Measurements from ENCODE around the gene KRTAP12-3.
"Not testable (repeated sequence)": the region's sequence is repeated elsewhere in the genome, so short reads cannot be mapped to it uniquely, and the experiment has no call there.

KRTAP12-3 gene

GRCh38 chr21:44644878-44645277 is 12.9 kb upstream of the KRTAP12-3 start:
- no peak overlapping the region for H3K4me3 ChIP-seq (ENCODE audit: low read length)
- H3K4me1 ChIP-seq (ENCODE audit: control insufficient read depth, insufficient read depth, low read length) = no peaks in the 10 kb centered on the region
- no peak overlapping the region for H3K9ac ChIP-seq (ENCODE audit: low read depth, low read length)
- no peaks in the 10 kb centered on the region for H3K36me3 ChIP-seq (ENCODE audit: insufficient read depth, low read length)
- H3K4me2 ChIP-seq (ENCODE audit: low read length) = no peak overlapping the region
- H3K9me3 ChIP-seq (replicated peaks; ENCODE audit: low read length) = peaks cover 4% of the 10 kb centered on the region
- H3K27me3 ChIP-seq (ENCODE audit: control insufficient read depth, insufficient read depth, low read length) = peaks cover 22% of the 10 kb centered on the region

GRCh38 chr21:44646366-44647221 is 11.1 kb upstream of the KRTAP12-3 start, which contains the start of gene KRTAP10-11:
Gene KRTAP10-11 (plus strand): TSS chr21:44646414. CDS start chr21:44646459, 45 bp downstream.
- H3K4me2 ChIP-seq (ENCODE audit: low read length); H3K4me1 ChIP-seq (ENCODE audit: control insufficient read depth, insufficient read depth, low read length); H3K9me3 ChIP-seq (replicated peaks; ENCODE audit: low read length); H3K36me3 ChIP-seq (ENCODE audit: insufficient read depth, low read length); H3K9ac ChIP-seq (ENCODE audit: low read depth, low read length); H3K4me3 ChIP-seq (ENCODE audit: low read length): not testable (repeated sequence)
- H3K27me3 ChIP-seq (ENCODE audit: control insufficient read depth, insufficient read depth, low read length) = peaks cover 20% of the 10 kb centered on the region

- H3K4me1 ChIP-seq (ENCODE audit: control insufficient read depth, insufficient read depth, low read length) = no peaks in the 10 kb centered on the region
- no peak overlapping the region for H3K9ac ChIP-seq (ENCODE audit: low read depth, low read length)
- H3K4me3 ChIP-seq (ENCODE audit: low read length) = no peak overlapping the region
- peaks cover 20% of the 10 kb centered on the region for H3K27me3 ChIP-seq (ENCODE audit: control insufficient read depth, insufficient read depth, low read length)
- no peaks in the 10 kb centered on the region for H3K36me3 ChIP-seq (ENCODE audit: insufficient read depth, low read length)
- no peak overlapping the region for H3K4me2 ChIP-seq (ENCODE audit: low read length)
- H3K9me3 ChIP-seq (replicated peaks; ENCODE audit: low read length) = no peaks in the 10 kb centered on the region
These were observed 10.5 kb upstream of the KRTAP12-3 start for GRCh38 chr21:44647222-44647552.

GRCh38 chr21:44648557-44649311 is 9.0 kb upstream of the KRTAP12-3 start:
- Histone ChIP-seq H3K9me3 (replicated peaks; ENCODE audit: low read length) (no peaks in the 10 kb centered on the region), H3K27me3 (ENCODE audit: control insufficient read depth, insufficient read depth, low read length) (peaks cover 23% of the 10 kb centered on the region), H3K4me2 (ENCODE audit: low read length) (no peak overlapping the region), H3K4me1 (ENCODE audit: control insufficient read depth, insufficient read depth, low read length) (no peaks in the 10 kb centered on the region), H3K9ac (ENCODE audit: low read depth, low read length) (no peak overlapping the region), H3K36me3 (ENCODE audit: insufficient read depth, low read length) (no peaks in the 10 kb centered on the region), H3K4me3 (ENCODE audit: low read length) (no peak overlapping the region)

GRCh38 chr21:44649521-44650100 is 8.1 kb upstream of the KRTAP12-3 start:
- no peaks in the 10 kb centered on the region for H3K36me3 ChIP-seq (ENCODE audit: insufficient read depth, low read length)

GRCh38 chr21:44650265-44650972 is 7.3 kb upstream of the KRTAP12-3 start:
- Histone ChIP-seq H3K9me3 (replicated peaks; ENCODE audit: low read length) (no peaks in the 10 kb centered on the region), H3K27me3 (ENCODE audit: control insufficient read depth, insufficient read depth, low read length) (peaks cover 29% of the 10 kb centered on the region), H3K9ac (ENCODE audit: low read depth, low read length) (no peak overlapping the region), H3K4me2 (ENCODE audit: low read length) (no peak overlapping the region), H3K36me3 (ENCODE audit: insufficient read depth, low read length) (no peaks in the 10 kb centered on the region), H3K4me3 (ENCODE audit: low read length) (no peak overlapping the region), H3K4me1 (ENCODE audit: control insufficient read depth, insufficient read depth, low read length) (no peaks in the 10 kb centered on the region)

More at GRCh38 chr21:44649521-44650100, 8.1 kb upstream of the KRTAP12-3 start:
- H3K9ac ChIP-seq (ENCODE audit: low read depth, low read length) = no peak overlapping the region
- no peaks in the 10 kb centered on the region for H3K9me3 ChIP-seq (replicated peaks; ENCODE audit: low read length)
- H3K4me3 ChIP-seq (ENCODE audit: low read length) = no peak overlapping the region
- no peak overlapping the region for H3K4me2 ChIP-seq (ENCODE audit: low read length)
- H3K4me1 ChIP-seq (ENCODE audit: control insufficient read depth, insufficient read depth, low read length) = no peaks in the 10 kb centered on the region
- H3K27me3 ChIP-seq (ENCODE audit: control insufficient read depth, insufficient read depth, low read length) = peaks cover 29% of the 10 kb centered on the region

- H3K4me2 ChIP-seq (ENCODE audit: low read length) = no peak overlapping the region
- H3K9ac ChIP-seq (ENCODE audit: low read depth, low read length) = no peak overlapping the region
- H3K9me3 ChIP-seq (replicated peaks; ENCODE audit: low read length) = no peaks in the 10 kb centered on the region
- H3K4me1 ChIP-seq (ENCODE audit: control insufficient read depth, insufficient read depth, low read length) = no peaks in the 10 kb centered on the region
- H3K27me3 ChIP-seq (ENCODE audit: control insufficient read depth, insufficient read depth, low read length) = peaks cover 29% of the 10 kb centered on the region
- H3K36me3 ChIP-seq (ENCODE audit: insufficient read depth, low read length) = no peaks in the 10 kb centered on the region
- H3K4me3 ChIP-seq (ENCODE audit: low read length) = no peak overlapping the region
These were observed 6.6 kb upstream of the KRTAP12-3 start for GRCh38 chr21:44650973-44651675.

GRCh38 chr21:44653123-44653522 is 4.6 kb upstream of the KRTAP12-3 start:
- no peaks in the 10 kb centered on the region for H3K4me1 ChIP-seq (ENCODE audit: control insufficient read depth, insufficient read depth, low read length)
- H3K4me3 ChIP-seq (ENCODE audit: low read length) = no peak overlapping the region
- no peak overlapping the region for H3K9ac ChIP-seq (ENCODE audit: low read depth, low read length)
- H3K27me3 ChIP-seq (ENCODE audit: control insufficient read depth, insufficient read depth, low read length) = peaks cover 21% of the 10 kb centered on the region
- H3K9me3 ChIP-seq (replicated peaks; ENCODE audit: low read length) = no peaks in the 10 kb centered on the region
- no peak overlapping the region for H3K4me2 ChIP-seq (ENCODE audit: low read length)
- H3K36me3 ChIP-seq (ENCODE audit: insufficient read depth, low read length) = no peaks in the 10 kb centered on the region

- Histone ChIP-seq H3K4me1 (ENCODE audit: control insufficient read depth, insufficient read depth, low read length) (no peaks in the 10 kb centered on the region), H3K4me2 (ENCODE audit: low read length) (no peak overlapping the region), H3K9ac (ENCODE audit: low read depth, low read length) (no peak overlapping the region), H3K9me3 (replicated peaks; ENCODE audit: low read length) (no peaks in the 10 kb centered on the region), H3K4me3 (ENCODE audit: low read length) (no peak overlapping the region), H3K36me3 (ENCODE audit: insufficient read depth, low read length) (no peaks in the 10 kb centered on the region), H3K27me3 (ENCODE audit: control insufficient read depth, insufficient read depth, low read length) (peaks cover 25% of the 10 kb centered on the region)
These were observed 3.8 kb upstream of the KRTAP12-3 start for GRCh38 chr21:44653656-44654575.

- Histone ChIP-seq H3K9ac (ENCODE audit: low read depth, low read length) (no peak within 1 kb of the TSS), H3K4me1 (ENCODE audit: control insufficient read depth, insufficient read depth, low read length) (no peaks in the 10 kb centered on the region), H3K4me3 (ENCODE audit: low read length) (no peak within 1 kb of the TSS), H3K9me3 (replicated peaks; ENCODE audit: low read length) (no peaks in the 10 kb centered on the region), H3K27me3 (ENCODE audit: control insufficient read depth, insufficient read depth, low read length) (peaks cover 31% of the 10 kb centered on the region), H3K4me2 (ENCODE audit: low read length) (no peak within 1 kb of the TSS), H3K36me3 (ENCODE audit: insufficient read depth, low read length) (no peaks in the 10 kb centered on the region)
These were observed 3.1 kb upstream of the KRTAP12-3 start, which contains the start of gene KRTAP12-4 for GRCh38 chr21:44654576-44655175. Gene KRTAP12-4 (minus strand): TSS chr21:44654659. CDS start chr21:44654614, 45 bp downstream.
